Panc1 (cell line): ENCODE results near the gene NEAT1. TPM values are rescaled to one million over a fixed set of nuclear protein-coding genes. Genes with fewer than 3 reads are reported as not detected.

Source experiments
- ATAC-seq: fragments of 200-7000 bp; cut with Tn5 transposase; 2 replicates; pipeline ENCODE4 v1.9.1; 2020; ENCODE audit warnings: mild to moderate bottlenecking, moderate library complexity
- BruUV-seq: library from RNA; stranded (reverse); fragments of 400-500 nt; replicated peaks from 2 replicates; lab custom pipeline; 2021; lab: Mats Ljungman, UMichigan
- CTCF ChIA-PET: fragments of 300-600 bp; sonication (Branson Sonifier 250); formaldehyde crosslinking; loops from one replicate; lab custom pipeline; 2022; ENCODE audit warnings: antibody characterized with exemption; lab: Charles Lee
- POLR2A ChIA-PET: fragments of 300-600 bp; sonication (Branson Sonifier 250); formaldehyde crosslinking; loops from one replicate; lab custom pipeline; 2022; ENCODE audit warnings: antibody characterized with exemption; lab: Charles Lee
- DNase-seq: peaks from one replicate; pipeline ENCODE4 v3.0.0-alpha.2; 2010; ENCODE audit warnings: low read depth, low spot score
- H3K27ac ChIP-seq: 2 replicates; pipeline ENCODE4 v1.5.1; 2011; ENCODE audit warnings: mild to moderate bottlenecking, low read length, inconsistent platforms
- H3K27me3 ChIP-seq: fragments of 200-500 bp; sonication (Bioruptor generic); 2 replicates; pipeline ENCODE4 v1.6.0; 2014; ENCODE audit warnings: low read length, inconsistent platforms; ENCODE audit not compliant: control insufficient read depth, insufficient read depth
- H3K36me3 ChIP-seq: fragments of 200-500 bp; sonication (Bioruptor generic); 2 replicates; pipeline ENCODE4 v1.5.1; 2014; ENCODE audit warnings: inconsistent platforms, mild to moderate bottlenecking, low read length, moderate library complexity; ENCODE audit not compliant: control insufficient read depth, insufficient read depth
- H3K4me1 ChIP-seq: 2 replicates; pipeline ENCODE4 v1.5.1; 2011; ENCODE audit warnings: inconsistent platforms, mild to moderate bottlenecking, low read length, moderate library complexity; ENCODE audit not compliant: control insufficient read depth, insufficient read depth
- H3K4me3 ChIP-seq, 2 experiments: 2 replicates each; pipeline ENCODE4 v1.5.1; 2011 to 2012; ENCODE audit warnings: low read depth in 2 of 2, low read length in 2 of 2, mild to moderate bottlenecking in 2 of 2, inconsistent platforms in 1 of 2, moderate library complexity in 1 of 2
- H3K9me3 ChIP-seq: fragments of 200-500 bp; sonication (Bioruptor generic); 2 replicates; pipeline ENCODE4 v1.5.1; 2014; ENCODE audit warnings: low read depth, mild to moderate bottlenecking, inconsistent platforms, low read length, moderate library complexity; ENCODE audit not compliant: control insufficient read depth, insufficient read depth
- CTCF ChIP-seq: fragments of 450-650 bp; IDR thresholded peaks from 2 replicates; pipeline ENCODE4 v1.5.1; 2017; ENCODE audit warnings: mild to moderate bottlenecking
- POLR2AphosphoS5 ChIP-seq: IDR thresholded peaks from 2 replicates; pipeline ENCODE4 v1.6.1; 2012; ENCODE audit warnings: mild to moderate bottlenecking, low read depth, low read length, moderate library complexity
- REST ChIP-seq, 2 experiments: IDR thresholded peaks; 2 replicates each; pipeline ENCODE4 v1.6.1; 2011 to 2012; ENCODE audit warnings: low read depth in 2 of 2, control low read depth in 1 of 2, low read length in 1 of 2, mild to moderate bottlenecking in 1 of 2, moderate library complexity in 1 of 2; ENCODE audit not compliant: insufficient read depth in 1 of 2
- SIN3A ChIP-seq: IDR thresholded peaks from 2 replicates; pipeline ENCODE4 v1.6.1; 2012; ENCODE audit warnings: low read depth, mild to moderate bottlenecking, low read length, moderate library complexity, borderline replicate concordance; ENCODE audit not compliant: insufficient read depth
- TCF7L2 ChIP-seq: IDR thresholded peaks from 2 replicates; pipeline ENCODE4 v1.6.1; 2011; ENCODE audit warnings: mild to moderate bottlenecking, low read depth, low read length, inconsistent platforms
- in situ Hi-C: cut with HindIII; loops from 2 replicates; pipeline ENCODE4 v1.10.0; 2016; ENCODE audit warnings: low sequenced_read_pairs, low pct_unique_long_range_greater_than_20kb
- intact Hi-C: fragments of 100-400 bp; cut with micrococcal nuclease; formaldehyde crosslinking; loops from one replicate; pipeline ENCODE4 v1.10.0; 2022; ENCODE audit not compliant: unreplicated experiment
- total RNA-seq: library from RNA; stranded (reverse); gene quantifications from one replicate; pipeline ENCODE4 v1.2.1, GENCODE V29; 2021; ENCODE audit not compliant: unreplicated experiment

Gene NEAT1
- total RNA-seq, 1 experiment from 2014 or later = 731 TPM

- no peak for ATAC-seq
- no TSS peak for BruUV-seq
Measured at GRCh38 chr11:65434057-65434666, 11.6 kb downstream of the NEAT1 start.

More at GRCh38 chr11:65434057-65434666, 11.6 kb downstream of the NEAT1 start:
- Histone ChIP-seq H3K27me3 (no peaks in the 10 kb centered on the region), H3K4me3 (peak overlapping the region in 1 of 2 experiments; percentile 7; a peak in 2 of 4 replicates), H3K9me3 (no peaks in the 10 kb centered on the region), H3K4me1 (peaks cover 94% of the 10 kb centered on the region), H3K27ac (peak overlapping the region; percentile 78), H3K36me3 (peaks cover 8% of the 10 kb centered on the region)
- TF ChIP-seq CTCF = no peak
- TF ChIP-seq TCF7L2 = no peak
- TF ChIP-seq POLR2AphosphoS5 = no peak
- no peak for TF ChIP-seq REST (IDR thresholded peaks at IDR 0.05; ENCODE audit: insufficient read depth in 1 of 2, low read depth in 2 of 2, low read length in 1 of 2)
- no peak for TF ChIP-seq SIN3A
- in situ Hi-C loops = no loop called here
- ChIA-PET POLR2A (interaction anchor here (1.0 kb wide), 2 partner anchors 17 to 74 kb away, joined by 3 read pairs; no protein-coding TSS in a partner anchor), CTCF (interaction anchor here (0.5 to 0.7 kb wide), 2 partner anchors 10 to 33 kb away, joined by 3 to 4 read pairs; no protein-coding TSS in a partner anchor)
- intact Hi-C loops = no loop called here
- no peak for DNase-seq
